ENCODE measurements around the gene FOXB2. TPM values are rescaled to one million over a fixed set of nuclear protein-coding genes. Genes with fewer than 3 reads are reported as not detected.
"Not testable (repeated sequence)": the region's sequence is repeated elsewhere in the genome, so short reads cannot be mapped to it uniquely, and the experiment has no call there.

The FOXB2 gene
- not detected for total RNA-seq

DNA sequence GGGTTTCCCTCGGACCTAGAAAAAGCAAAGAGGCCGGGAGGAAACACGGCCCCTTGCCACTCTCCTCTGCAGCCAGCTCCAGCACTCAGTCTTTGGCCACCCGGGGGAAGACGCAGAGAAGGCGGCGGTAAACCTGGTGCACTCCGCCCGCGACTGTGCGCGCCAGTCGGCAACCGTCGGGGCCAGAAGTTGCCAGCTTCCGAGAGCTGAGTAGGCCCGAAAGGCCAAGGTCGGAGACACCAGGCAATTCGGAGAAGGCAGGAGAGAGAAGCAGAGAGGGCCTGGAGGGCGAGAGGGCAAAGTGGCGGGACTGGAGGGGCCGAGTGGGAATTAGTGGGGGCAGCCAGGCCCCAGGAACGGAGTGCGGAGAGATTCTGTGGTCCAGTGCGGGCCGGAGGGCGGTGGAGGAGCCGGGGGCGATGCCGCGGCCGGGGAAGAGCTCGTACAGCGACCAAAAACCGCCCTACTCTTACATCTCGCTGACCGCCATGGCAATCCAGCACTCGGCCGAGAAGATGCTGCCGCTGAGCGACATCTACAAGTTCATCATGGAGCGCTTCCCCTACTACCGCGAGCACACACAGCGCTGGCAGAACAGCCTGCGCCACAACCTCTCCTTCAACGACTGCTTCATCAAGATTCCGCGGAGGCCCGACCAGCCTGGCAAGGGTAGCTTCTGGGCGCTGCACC is at the start of gene FOXB2:
FOXB2 (plus strand) TSS at position 420 of the 690 bp plus-strand sequence; CDS start at position 420, 0 bp downstream.
- DNase-seq (ENCODE audit: extremely low spot score in 2 of 2): no peak
- no peak for TF ChIP-seq CTCF (IDR thresholded peaks at IDR 0.05)
- TF ChIP-seq POLR2AphosphoS5 (IDR thresholded peaks at IDR 0.05; ENCODE audit: insufficient read depth in 1 of 2, low read depth in 1 of 2): no peak
- no peak for TF ChIP-seq POLR2A (IDR thresholded peaks at IDR 0.05)
- intact Hi-C loops (cut with DNase I): no loop called here
- Histone ChIP-seq H3K27ac (no peak within 1 kb of the TSS), H3K9me3 (no peaks in the 10 kb centered on the region), H3K4me3 (peak within 1 kb of the TSS in 1 of 2 donors; percentile 25), H3K36me3 (no peaks in the 10 kb centered on the region), H3K27me3 (peaks cover 40% of the 10 kb centered on the region), H3K4me1 (peaks cover 39% of the 10 kb centered on the region)

GRCh38 chr9:76969716-76970115 is 49.7 kb upstream of the FOXB2 start:
- no peaks in the 10 kb centered on the region for H3K9me3 ChIP-seq
- H3K4me3 ChIP-seq: no peak overlapping the region
- no peaks in the 10 kb centered on the region for H3K4me1 ChIP-seq
- no peak for DNase-seq (ENCODE audit: extremely low spot score in 2 of 2)
- H3K27me3 ChIP-seq: no peaks in the 10 kb centered on the region
- intact Hi-C loops (cut with DNase I): loop anchor here (2.0 kb wide), 1 partner anchor 25 kb away; no protein-coding TSS in a partner anchor
- no peak overlapping the region for H3K27ac ChIP-seq
- no peak for TF ChIP-seq POLR2AphosphoS5 (IDR thresholded peaks at IDR 0.05; ENCODE audit: insufficient read depth in 1 of 2, low read depth in 1 of 2)
- no peaks in the 10 kb centered on the region for H3K36me3 ChIP-seq

GRCh38 chr9:76978831-76979230 is 40.6 kb upstream of the FOXB2 start:
- H3K36me3 ChIP-seq; H3K27me3 ChIP-seq; H3K4me1 ChIP-seq; DNase-seq (ENCODE audit: extremely low spot score in 2 of 2); intact Hi-C loops (cut with DNase I); H3K9me3 ChIP-seq; H3K4me3 ChIP-seq; H3K27ac ChIP-seq: not testable (repeated sequence)

DNA sequence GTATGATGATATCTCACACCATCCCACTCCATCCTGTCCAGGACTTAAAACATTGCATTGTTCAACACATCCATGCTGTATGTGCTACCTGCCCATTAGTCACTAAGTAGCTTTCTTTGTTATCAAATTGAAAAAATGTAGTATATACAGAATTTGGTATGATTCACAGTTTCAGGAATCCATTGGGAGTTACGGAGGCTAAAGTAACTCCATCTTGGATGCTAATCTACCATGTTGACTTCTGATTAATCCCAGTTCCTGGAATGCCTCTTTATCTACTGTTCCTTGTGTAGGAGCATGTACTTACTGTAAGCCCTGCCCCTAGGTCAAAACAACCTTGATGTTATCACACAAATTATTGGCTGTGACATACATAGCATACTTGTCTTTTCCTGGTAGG is 38.9 kb upstream of the FOXB2 start:
- H3K27ac ChIP-seq: no peak overlapping the region
- no peaks in the 10 kb centered on the region for H3K36me3 ChIP-seq
- no peak for DNase-seq (ENCODE audit: extremely low spot score in 2 of 2)
- H3K4me3 ChIP-seq: no peak overlapping the region
- H3K27me3 ChIP-seq: no peaks in the 10 kb centered on the region
- intact Hi-C loops (cut with DNase I): no loop called here
- H3K4me1 ChIP-seq: no peaks in the 10 kb centered on the region
- no peaks in the 10 kb centered on the region for H3K9me3 ChIP-seq
- no peak for TF ChIP-seq CTCF (IDR thresholded peaks at IDR 0.05)
- no peak for TF ChIP-seq POLR2A (IDR thresholded peaks at IDR 0.05)
- TF ChIP-seq POLR2AphosphoS5 (IDR thresholded peaks at IDR 0.05; ENCODE audit: insufficient read depth in 1 of 2, low read depth in 1 of 2): no peak

DNA sequence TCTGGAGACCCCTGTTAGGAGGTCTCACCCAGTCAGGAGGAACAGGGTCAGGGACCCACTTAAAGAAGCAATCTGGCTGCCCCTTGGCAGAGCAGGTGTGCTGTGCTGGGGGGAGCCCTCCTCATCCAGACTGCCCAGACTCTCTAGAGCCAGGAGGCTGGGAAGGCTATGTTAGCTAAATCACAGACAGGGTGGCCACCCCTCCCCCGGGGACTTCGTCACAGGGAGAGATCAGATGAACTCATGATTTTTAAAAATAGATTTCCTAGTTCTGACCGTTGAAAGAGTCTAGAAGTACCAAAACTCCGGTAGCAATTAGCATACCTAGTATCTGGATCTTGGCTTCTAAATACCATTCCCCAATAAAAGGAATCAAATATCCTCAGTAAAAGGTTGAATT is 35.0 kb upstream of the FOXB2 start:
- Histone ChIP-seq H3K27me3 (no peaks in the 10 kb centered on the region), H3K4me3 (no peak overlapping the region), H3K27ac (no peak overlapping the region), H3K4me1 (no peaks in the 10 kb centered on the region), H3K9me3 (no peaks in the 10 kb centered on the region), H3K36me3 (no peaks in the 10 kb centered on the region)
- intact Hi-C loops (cut with DNase I): no loop called here
- TF ChIP-seq POLR2AphosphoS5 (IDR thresholded peaks at IDR 0.05; ENCODE audit: insufficient read depth in 1 of 2, low read depth in 1 of 2) (no peak), POLR2A (IDR thresholded peaks at IDR 0.05) (no peak), CTCF (IDR thresholded peaks at IDR 0.05) (no peak)
- DNase-seq (ENCODE audit: extremely low spot score in 2 of 2): no peak

DNA sequence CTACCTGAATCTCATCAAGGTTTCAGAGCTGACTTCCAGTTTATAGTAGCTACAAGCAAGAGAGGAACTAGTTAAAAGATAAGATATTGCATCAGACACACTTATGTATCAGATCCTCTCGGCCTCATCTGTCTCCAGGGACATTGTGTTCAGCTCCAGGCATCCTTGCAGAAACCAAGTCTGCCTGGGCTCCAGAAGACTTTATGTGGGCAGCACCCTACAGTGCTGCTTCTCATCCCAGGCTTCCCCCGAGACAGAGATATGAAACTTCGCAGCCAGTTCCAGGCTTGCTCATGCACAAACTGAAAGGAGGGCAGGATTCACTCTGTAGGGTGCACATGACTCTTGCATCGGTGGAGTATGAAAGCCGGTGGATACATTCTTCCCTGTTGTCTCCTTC is 33.9 kb upstream of the FOXB2 start:
- no peaks in the 10 kb centered on the region for H3K36me3 ChIP-seq
- H3K4me3 ChIP-seq: no peak overlapping the region
- no peaks in the 10 kb centered on the region for H3K9me3 ChIP-seq
- H3K27me3 ChIP-seq: no peaks in the 10 kb centered on the region
- intact Hi-C loops (cut with DNase I): no loop called here
- no peak for TF ChIP-seq POLR2A (IDR thresholded peaks at IDR 0.05)
- TF ChIP-seq CTCF (IDR thresholded peaks at IDR 0.05): no peak
- TF ChIP-seq POLR2AphosphoS5 (IDR thresholded peaks at IDR 0.05; ENCODE audit: insufficient read depth in 1 of 2, low read depth in 1 of 2): no peak
- no peaks in the 10 kb centered on the region for H3K4me1 ChIP-seq
- DNase-seq (ENCODE audit: extremely low spot score in 2 of 2): no peak
- no peak overlapping the region for H3K27ac ChIP-seq

Measured in vagina (tissue), 2 donors.